ENCODE data around the gene SDF2. TPM values are rescaled to one million over a fixed set of nuclear protein-coding genes. Genes with fewer than 3 reads are reported as not detected.

The SDF2 gene
- total RNA-seq, 1 donor from 2014 or later = 73.0 TPM

GRCh38 chr17:28682655-28683054 is 20.9 kb upstream of the SDF2 start:
- no peaks in the 10 kb centered on the region for H3K4me1 Mint-ChIP-seq (ENCODE audit: unreplicated experiment)
- peaks cover 54% of the 10 kb centered on the region for H3K36me3 Mint-ChIP-seq (ENCODE audit: unreplicated experiment)
- no peaks in the 10 kb centered on the region for H3K27me3 Mint-ChIP-seq (ENCODE audit: unreplicated experiment)
- no peak for DNase-seq (ENCODE audit: extremely low spot score, unreplicated experiment)
- no peaks in the 10 kb centered on the region for H3K9me3 Mint-ChIP-seq (ENCODE audit: unreplicated experiment)
- H3K27ac Mint-ChIP-seq (ENCODE audit: unreplicated experiment) = no peak overlapping the region
- no peak for TF ChIP-seq CTCF (IDR thresholded peaks at IDR 0.05)
- no peak overlapping the region for H3K4me3 Mint-ChIP-seq (ENCODE audit: unreplicated experiment)

- peaks cover 61% of the 10 kb centered on the region for H3K36me3 Mint-ChIP-seq (ENCODE audit: unreplicated experiment)
- no peaks in the 10 kb centered on the region for H3K27me3 Mint-ChIP-seq (ENCODE audit: unreplicated experiment)
- no peak for DNase-seq (ENCODE audit: extremely low spot score, unreplicated experiment)
- peak; percentile 15 for TF ChIP-seq CTCF (IDR thresholded peaks at IDR 0.05)
- no peak overlapping the region for H3K27ac Mint-ChIP-seq (ENCODE audit: unreplicated experiment)
- H3K4me3 Mint-ChIP-seq (ENCODE audit: unreplicated experiment) = no peak overlapping the region
- no peaks in the 10 kb centered on the region for H3K9me3 Mint-ChIP-seq (ENCODE audit: unreplicated experiment)
- no peaks in the 10 kb centered on the region for H3K4me1 Mint-ChIP-seq (ENCODE audit: unreplicated experiment)
Observed at GRCh38 chr17:28675980-28676379, 14.3 kb upstream of the SDF2 start.

GRCh38 chr17:28675490-28675889 is 13.8 kb upstream of the SDF2 start:
- DNase-seq (ENCODE audit: extremely low spot score, unreplicated experiment) = no peak
- Mint-ChIP-seq H3K27me3 (ENCODE audit: unreplicated experiment) (no peaks in the 10 kb centered on the region), H3K9me3 (ENCODE audit: unreplicated experiment) (no peaks in the 10 kb centered on the region), H3K4me3 (ENCODE audit: unreplicated experiment) (no peak overlapping the region), H3K36me3 (ENCODE audit: unreplicated experiment) (peaks cover 64% of the 10 kb centered on the region), H3K4me1 (ENCODE audit: unreplicated experiment) (no peaks in the 10 kb centered on the region), H3K27ac (ENCODE audit: unreplicated experiment) (no peak overlapping the region)
- TF ChIP-seq CTCF (IDR thresholded peaks at IDR 0.05) = no peak

GRCh38 chr17:28669918-28670317 is 8.2 kb upstream of the SDF2 start:
- no peaks in the 10 kb centered on the region for H3K27me3 Mint-ChIP-seq (ENCODE audit: unreplicated experiment)
- H3K4me3 Mint-ChIP-seq (ENCODE audit: unreplicated experiment) = no peak overlapping the region
- DNase-seq (ENCODE audit: extremely low spot score, unreplicated experiment) = no peak
- H3K4me1 Mint-ChIP-seq (ENCODE audit: unreplicated experiment) = peaks cover 6% of the 10 kb centered on the region
- TF ChIP-seq CTCF (IDR thresholded peaks at IDR 0.05) = no peak
- H3K9me3 Mint-ChIP-seq (ENCODE audit: unreplicated experiment) = no peaks in the 10 kb centered on the region
- no peak overlapping the region for H3K27ac Mint-ChIP-seq (ENCODE audit: unreplicated experiment)
- H3K36me3 Mint-ChIP-seq (ENCODE audit: unreplicated experiment) = peaks cover 34% of the 10 kb centered on the region

- peaks cover 21% of the 10 kb centered on the region for H3K36me3 Mint-ChIP-seq (ENCODE audit: unreplicated experiment)
- no peak overlapping the region for H3K4me3 Mint-ChIP-seq (ENCODE audit: unreplicated experiment)
- no peak for TF ChIP-seq CTCF (IDR thresholded peaks at IDR 0.05)
- no peaks in the 10 kb centered on the region for H3K9me3 Mint-ChIP-seq (ENCODE audit: unreplicated experiment)
- peaks cover 24% of the 10 kb centered on the region for H3K4me1 Mint-ChIP-seq (ENCODE audit: unreplicated experiment)
- no peak for DNase-seq (ENCODE audit: extremely low spot score, unreplicated experiment)
- H3K27me3 Mint-ChIP-seq (ENCODE audit: unreplicated experiment) = no peaks in the 10 kb centered on the region
- no peak overlapping the region for H3K27ac Mint-ChIP-seq (ENCODE audit: unreplicated experiment)
Observed at GRCh38 chr17:28667870-28668269, 6.2 kb upstream of the SDF2 start.
